Kidney epithelial cell (primary cell): ENCODE data around the gene TEAD2. TPM values are rescaled to one million over a fixed set of nuclear protein-coding genes. Genes with fewer than 3 reads are reported as not detected.
A peak's percentile ranks its signal among the peaks of the same experiment; 100 is the strongest.

Source experiments
- DNase-seq: peaks from one replicate; pipeline ENCODE4 v3.0.0-alpha.2; 2010; ENCODE audit warnings: low read depth
- H3K27me3 ChIP-seq: 2 replicates; pipeline ENCODE4 v1.6.0; 2011; ENCODE audit warnings: low read length; ENCODE audit not compliant: control insufficient read depth, insufficient read depth
- H3K36me3 ChIP-seq: 2 replicates; pipeline ENCODE4 v1.5.1; 2011; ENCODE audit warnings: low read length; ENCODE audit not compliant: control insufficient read depth, insufficient read depth
- H3K4me3 ChIP-seq: 2 replicates; pipeline ENCODE4 v1.5.1; 2011; ENCODE audit warnings: low read depth, mild to moderate bottlenecking, control low read depth, low read length
- total RNA-seq: library from RNA; depleted of rRNA; stranded (reverse); fragments of >200 nt; gene quantifications from 2 replicates; pipeline ENCODE4 v1.2.3, GENCODE V29; 2015
- TF ChIP-seq, protein P1 (sequence below): IDR thresholded peaks from 2 replicates; pipeline ENCODE4 v1.5.1; 2011; ENCODE audit warnings: mild to moderate bottlenecking, moderate library complexity, low read length, control low read depth, inconsistent platforms; ENCODE audit not compliant: insufficient read depth, poor library complexity, severe bottlenecking

Gene TEAD2
- total RNA-seq, 1 donor from 2014 or later: 52.6 TPM

DNA sequence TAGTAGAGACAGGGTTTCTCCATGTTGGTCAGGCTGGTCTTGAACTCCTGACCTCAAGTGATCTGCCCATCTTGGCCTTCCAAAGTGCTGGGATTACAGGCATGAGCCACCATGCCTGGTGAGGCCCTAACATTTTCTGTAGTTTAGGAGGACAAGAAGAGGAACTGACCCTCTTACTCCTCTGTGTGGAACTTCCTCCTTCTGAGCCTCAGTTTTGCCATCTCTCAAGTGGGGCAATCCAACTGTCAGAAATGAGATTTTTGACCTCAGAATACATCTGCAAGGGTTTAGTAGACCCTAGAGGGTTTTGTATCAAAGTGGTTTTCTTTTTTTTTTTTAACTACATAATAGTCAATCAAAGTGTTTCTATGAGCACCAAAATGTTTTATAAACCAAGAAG, 3.9 kb upstream of the TEAD2 start:
- TF ChIP-seq, protein P1, sequence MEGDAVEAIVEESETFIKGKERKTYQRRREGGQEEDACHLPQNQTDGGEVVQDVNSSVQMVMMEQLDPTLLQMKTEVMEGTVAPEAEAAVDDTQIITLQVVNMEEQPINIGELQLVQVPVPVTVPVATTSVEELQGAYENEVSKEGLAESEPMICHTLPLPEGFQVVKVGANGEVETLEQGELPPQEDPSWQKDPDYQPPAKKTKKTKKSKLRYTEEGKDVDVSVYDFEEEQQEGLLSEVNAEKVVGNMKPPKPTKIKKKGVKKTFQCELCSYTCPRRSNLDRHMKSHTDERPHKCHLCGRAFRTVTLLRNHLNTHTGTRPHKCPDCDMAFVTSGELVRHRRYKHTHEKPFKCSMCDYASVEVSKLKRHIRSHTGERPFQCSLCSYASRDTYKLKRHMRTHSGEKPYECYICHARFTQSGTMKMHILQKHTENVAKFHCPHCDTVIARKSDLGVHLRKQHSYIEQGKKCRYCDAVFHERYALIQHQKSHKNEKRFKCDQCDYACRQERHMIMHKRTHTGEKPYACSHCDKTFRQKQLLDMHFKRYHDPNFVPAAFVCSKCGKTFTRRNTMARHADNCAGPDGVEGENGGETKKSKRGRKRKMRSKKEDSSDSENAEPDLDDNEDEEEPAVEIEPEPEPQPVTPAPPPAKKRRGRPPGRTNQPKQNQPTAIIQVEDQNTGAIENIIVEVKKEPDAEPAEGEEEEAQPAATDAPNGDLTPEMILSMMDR: no peak
- Histone ChIP-seq H3K27me3 (no peaks in the 10 kb centered on the region), H3K4me3 (no peak overlapping the region), H3K36me3 (no peaks in the 10 kb centered on the region)
- DNase-seq: no peak

DNA sequence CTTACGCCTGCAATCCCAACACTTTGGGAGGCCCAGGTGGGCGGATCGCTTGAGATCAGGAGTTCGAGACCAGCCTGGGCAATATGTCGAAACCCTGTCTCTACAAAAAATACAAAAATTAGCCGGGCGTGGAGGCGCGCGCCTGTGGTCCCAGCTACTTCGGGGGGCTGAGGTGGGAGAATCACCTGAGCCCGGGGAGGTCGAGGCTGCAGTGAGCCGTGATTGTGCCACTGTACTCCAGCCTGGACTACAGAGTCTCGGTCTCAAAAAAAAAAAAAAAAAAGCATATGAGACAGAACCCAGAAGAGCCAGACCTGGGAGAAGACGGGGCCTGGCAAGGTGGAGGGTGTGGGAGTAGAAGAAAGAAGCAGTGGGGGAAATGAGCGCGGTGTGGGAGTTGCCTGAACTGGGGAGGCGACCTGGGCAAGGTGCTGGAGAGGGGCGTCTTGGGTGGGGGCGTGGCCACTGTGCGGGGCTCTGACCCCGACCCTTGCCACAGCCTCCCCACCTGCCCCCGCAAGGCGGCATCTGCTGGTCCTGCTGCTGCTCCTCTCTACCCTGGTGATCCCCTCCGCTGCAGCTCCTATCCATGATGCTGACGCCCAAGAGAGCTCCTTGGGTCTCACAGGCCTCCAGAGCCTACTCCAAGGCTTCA, 2.0 kb upstream of the TEAD2 start:
- no peaks in the 10 kb centered on the region for H3K27me3 ChIP-seq
- no peak for DNase-seq
- TF ChIP-seq, protein P1: no peak
- H3K4me3 ChIP-seq: peak overlapping the region; percentile 4
- H3K36me3 ChIP-seq: no peaks in the 10 kb centered on the region

DNA sequence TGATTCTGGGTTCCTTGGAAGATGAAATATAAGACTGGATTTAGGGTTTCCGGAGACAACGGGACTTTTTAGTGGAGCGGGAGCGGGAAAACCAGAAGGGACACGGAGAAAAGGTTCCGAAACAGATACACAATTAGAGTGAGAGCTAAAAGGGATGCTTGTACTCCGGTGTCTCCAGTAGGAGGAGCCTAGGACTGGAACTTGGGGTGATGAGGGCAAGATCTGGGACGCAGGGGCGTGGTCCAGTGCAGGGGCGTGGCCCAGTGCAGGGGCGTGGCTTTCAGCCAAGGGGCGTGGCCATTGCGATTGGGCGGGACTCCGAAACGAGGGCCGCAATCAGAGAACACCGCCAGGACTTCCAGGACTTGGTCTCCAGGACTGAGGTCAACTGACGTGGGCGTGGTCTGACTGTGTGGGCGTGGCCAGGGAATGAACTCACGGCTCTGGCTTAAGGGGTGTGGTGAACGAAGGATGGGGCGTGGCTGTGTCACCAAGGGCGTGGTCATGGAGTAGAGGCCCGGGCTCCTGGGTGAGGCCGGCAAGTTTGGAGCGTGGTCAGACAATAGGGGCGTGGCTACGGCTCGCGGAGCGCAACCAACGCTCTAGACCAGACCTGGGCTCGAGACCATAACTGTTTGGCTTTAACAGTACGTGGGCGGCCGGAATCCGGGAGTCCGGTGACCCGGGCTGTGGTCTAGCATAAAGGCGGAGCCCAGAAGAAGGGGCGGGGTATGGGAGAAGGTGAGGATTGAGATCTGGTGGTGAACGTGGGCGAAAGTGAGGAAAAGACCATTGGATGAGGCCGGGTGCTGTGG, 1.3 kb upstream of the TEAD2 start, which contains the start of gene DKKL1:
Gene DKKL1, plus strand, starts transcription at position 610 of the 815 bp plus-strand sequence. Its CDS starts 122 bp downstream, at position 732.
- H3K36me3 ChIP-seq: no peaks in the 10 kb centered on the region
- TF ChIP-seq, protein P1: peak; percentile 14
- no peaks in the 10 kb centered on the region for H3K27me3 ChIP-seq
- peak within 1 kb of the TSS; percentile 90 for H3K4me3 ChIP-seq
- peak; percentile 92 for DNase-seq

DNA sequence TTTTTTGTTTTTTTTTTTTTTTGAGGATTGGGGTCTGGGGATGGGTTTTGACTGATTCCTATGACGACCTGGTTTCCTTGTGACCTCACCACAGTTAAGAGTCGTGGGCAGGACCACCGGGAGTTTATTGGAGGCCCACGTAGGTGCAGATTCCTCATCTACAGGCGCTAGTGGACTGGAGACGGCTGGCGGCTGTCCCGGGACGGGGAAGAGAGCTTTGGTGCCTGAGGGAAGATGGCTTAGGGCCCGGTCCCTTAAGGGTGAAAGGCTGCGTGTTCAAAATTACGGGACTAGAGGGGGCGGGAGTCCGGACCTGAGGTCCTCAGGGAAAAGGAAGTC, 682 bp upstream of the TEAD2 start:
- Histone ChIP-seq H3K4me3 (peak overlapping the region; percentile 90), H3K27me3 (no peaks in the 10 kb centered on the region), H3K36me3 (no peaks in the 10 kb centered on the region)
- DNase-seq: no peak
- TF ChIP-seq, protein P1: no peak

DNA sequence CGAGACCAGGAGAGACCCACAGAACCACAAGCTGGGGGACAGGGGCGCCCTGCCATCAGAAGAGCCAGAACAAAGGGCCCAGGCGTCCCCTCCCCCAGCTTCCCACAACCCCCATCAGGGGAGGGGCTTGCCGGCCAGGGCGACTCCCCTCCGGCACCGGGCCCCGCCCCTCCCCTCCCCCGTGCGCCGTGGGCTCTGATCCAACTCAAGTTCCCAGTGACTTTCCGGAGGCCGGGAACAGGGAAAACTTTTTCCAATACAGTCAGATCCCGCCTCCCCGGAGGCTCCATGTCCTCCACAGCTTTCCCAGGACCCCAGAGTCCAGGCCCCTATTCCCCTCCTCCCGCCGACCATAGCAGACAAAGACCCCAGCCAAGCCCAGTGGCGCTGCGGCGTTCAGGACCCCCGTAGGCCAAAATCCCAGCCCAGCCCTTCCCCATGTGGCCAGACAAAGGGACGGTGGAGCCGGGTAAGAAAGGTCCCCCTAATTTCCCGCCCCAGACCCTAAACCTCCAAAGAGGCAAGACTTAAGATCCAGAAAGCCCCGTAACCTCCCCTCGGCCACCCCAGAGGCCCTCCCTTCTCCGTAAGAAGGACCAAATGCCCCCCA, 673 bp downstream of the TEAD2 start:
- Histone ChIP-seq H3K4me3 (peak overlapping the region; percentile 90), H3K36me3 (no peaks in the 10 kb centered on the region), H3K27me3 (no peaks in the 10 kb centered on the region)
- no peak for DNase-seq
- TF ChIP-seq, protein P1: no peak
